ENCODE results near the gene RALGAPA2. TPM values are rescaled to one million over a fixed set of nuclear protein-coding genes. Genes with fewer than 3 reads are reported as not detected.

The RALGAPA2 gene
- total RNA-seq, 1 donor from 2014 or later: 73.8 TPM

DNA sequence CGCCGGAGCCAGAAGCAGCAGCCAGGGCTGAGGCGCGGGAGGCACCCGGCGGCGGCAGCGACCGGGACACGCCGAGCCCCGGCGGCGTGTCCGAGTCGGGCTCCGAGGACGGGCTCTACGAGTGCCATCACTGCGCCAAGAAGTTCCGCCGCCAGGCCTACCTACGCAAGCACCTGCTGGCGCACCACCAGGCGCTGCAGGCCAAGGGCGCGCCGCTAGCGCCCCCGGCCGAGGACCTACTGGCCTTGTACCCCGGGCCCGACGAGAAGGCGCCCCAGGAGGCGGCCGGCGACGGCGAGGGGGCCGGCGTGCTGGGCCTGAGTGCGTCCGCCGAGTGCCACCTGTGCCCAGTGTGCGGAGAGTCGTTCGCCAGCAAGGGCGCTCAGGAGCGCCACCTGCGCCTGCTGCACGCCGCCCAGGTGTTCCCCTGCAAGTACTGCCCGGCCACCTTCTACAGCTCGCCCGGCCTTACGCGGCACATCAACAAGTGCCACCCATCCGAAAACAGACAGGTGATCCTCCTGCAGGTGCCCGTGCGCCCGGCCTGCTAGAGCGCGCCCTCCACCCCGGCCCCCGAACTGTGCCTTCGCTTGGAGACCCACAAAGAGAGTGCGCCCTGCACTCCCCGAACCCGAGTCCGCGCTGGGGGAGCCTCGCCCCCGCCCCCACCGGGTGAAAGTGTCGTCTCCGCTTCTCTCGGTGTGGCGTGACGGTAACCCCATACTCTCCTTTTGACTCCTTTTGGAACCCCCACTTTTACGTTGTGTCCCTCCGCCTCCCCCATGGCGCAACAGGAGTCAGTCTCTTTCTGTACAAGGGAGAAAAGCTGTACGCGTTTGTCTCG is 343.0 kb downstream of the RALGAPA2 start:
- H3K4me3 ChIP-seq: no peak overlapping the region
- peak in 1 of 2 donors; percentile 48 for ATAC-seq
- intact Hi-C loops (cut with DNase I): no loop called here

DNA sequence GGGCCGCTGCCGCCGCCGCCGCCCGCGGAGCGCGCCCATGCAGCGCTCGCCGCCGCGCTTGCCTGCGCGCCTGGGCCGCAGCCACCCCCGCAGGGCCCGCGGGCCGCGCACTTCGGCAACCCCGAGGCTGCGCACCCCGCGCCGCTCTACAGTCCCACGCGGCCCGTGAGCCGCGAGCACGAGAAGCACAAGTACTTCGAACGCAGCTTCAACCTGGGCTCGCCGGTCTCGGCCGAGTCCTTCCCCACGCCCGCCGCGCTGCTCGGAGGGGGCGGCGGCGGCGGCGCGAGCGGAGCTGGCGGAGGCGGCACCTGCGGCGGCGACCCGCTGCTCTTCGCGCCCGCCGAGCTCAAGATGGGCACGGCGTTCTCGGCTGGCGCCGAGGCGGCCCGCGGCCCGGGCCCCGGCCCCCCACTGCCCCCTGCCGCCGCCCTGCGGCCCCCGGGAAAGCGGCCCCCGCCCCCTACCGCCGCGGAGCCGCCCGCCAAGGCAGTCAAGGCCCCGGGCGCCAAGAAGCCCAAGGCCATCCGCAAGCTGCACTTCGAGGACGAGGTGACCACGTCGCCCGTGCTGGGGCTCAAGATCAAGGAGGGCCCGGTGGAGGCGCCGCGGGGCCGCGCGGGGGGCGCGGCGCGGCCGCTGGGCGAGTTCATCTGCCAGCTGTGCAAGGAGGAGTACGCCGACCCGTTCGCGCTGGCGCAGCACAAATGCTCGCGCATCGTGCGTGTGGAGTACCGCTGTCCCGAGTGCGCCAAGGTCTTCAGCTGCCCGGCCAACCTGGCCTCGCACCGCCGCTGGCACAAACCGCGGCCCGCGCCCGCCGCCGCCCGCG is 343.8 kb downstream of the RALGAPA2 start:
- intact Hi-C loops (cut with DNase I): no loop called here
- Histone ChIP-seq H3K27me3 (ENCODE audit: low read depth) (peaks cover 87% of the 10 kb centered on the region), H3K4me1 (peaks cover 25% of the 10 kb centered on the region), H3K4me3 (no peak overlapping the region), H3K9me3 (no peaks in the 10 kb centered on the region), H3K27ac (no peak overlapping the region), H3K36me3 (no peaks in the 10 kb centered on the region)
- TF ChIP-seq, protein P1, sequence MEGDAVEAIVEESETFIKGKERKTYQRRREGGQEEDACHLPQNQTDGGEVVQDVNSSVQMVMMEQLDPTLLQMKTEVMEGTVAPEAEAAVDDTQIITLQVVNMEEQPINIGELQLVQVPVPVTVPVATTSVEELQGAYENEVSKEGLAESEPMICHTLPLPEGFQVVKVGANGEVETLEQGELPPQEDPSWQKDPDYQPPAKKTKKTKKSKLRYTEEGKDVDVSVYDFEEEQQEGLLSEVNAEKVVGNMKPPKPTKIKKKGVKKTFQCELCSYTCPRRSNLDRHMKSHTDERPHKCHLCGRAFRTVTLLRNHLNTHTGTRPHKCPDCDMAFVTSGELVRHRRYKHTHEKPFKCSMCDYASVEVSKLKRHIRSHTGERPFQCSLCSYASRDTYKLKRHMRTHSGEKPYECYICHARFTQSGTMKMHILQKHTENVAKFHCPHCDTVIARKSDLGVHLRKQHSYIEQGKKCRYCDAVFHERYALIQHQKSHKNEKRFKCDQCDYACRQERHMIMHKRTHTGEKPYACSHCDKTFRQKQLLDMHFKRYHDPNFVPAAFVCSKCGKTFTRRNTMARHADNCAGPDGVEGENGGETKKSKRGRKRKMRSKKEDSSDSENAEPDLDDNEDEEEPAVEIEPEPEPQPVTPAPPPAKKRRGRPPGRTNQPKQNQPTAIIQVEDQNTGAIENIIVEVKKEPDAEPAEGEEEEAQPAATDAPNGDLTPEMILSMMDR (IDR thresholded peaks at IDR 0.05): no peak
- no peak for DNase-seq
- no peak for ATAC-seq

More for the DNA sequence above, 343.0 kb downstream of the RALGAPA2 start:
- no peak overlapping the region for H3K27ac ChIP-seq
- DNase-seq: no peak
- peaks cover 17% of the 10 kb centered on the region for H3K4me1 ChIP-seq
- H3K9me3 ChIP-seq: no peaks in the 10 kb centered on the region
- TF ChIP-seq, protein P1 (IDR thresholded peaks at IDR 0.05): no peak
- peaks cover 84% of the 10 kb centered on the region for H3K27me3 ChIP-seq (ENCODE audit: low read depth)
- no peaks in the 10 kb centered on the region for H3K36me3 ChIP-seq

DNA sequence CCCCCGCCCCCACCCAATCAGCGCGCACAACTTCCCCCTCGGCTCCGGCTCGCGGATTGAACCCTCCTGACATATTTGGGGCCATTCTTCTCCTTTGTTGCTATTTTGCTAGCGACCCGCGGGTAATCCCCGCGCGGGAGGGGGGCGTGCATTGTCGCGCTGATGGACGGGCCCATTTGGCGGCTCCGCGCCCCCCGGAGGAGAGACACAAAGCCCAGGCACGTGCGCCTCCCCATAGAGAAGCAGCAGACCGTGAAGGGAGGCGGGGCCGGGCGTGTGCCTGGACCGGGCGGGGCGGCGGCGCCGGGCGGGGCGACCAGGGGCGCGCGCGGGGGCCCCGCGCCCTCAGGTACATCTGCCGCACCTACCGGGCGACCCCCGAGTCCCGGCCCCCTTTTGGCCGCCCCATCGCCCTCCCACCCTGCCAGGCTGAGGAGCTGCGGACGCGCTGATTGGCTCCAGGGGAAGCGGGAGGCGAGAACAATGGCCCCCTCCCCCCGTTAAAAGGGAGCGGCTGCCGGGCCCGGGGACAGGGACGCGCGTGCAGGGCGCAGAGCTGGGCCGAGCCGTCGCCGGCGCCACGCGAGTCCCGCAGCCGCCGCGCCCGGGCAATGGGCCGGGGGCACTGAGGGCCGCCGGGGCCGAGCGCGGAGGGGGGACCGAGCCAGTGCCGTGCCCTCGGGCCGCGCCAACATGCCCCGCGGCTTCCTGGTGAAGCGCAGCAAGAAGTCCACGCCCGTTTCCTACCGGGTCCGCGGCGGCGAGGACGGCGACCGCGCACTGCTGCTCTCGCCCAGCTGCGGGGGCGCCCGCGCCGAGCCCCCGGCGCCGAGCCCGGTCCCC is 344.6 kb downstream of the RALGAPA2 start, which contains the start of gene INSM1:
INSM1 (plus strand) TSS at position 530 of the 843 bp plus-strand sequence; CDS start at position 694, 164 bp downstream.
- intact Hi-C loops (cut with DNase I): no loop called here
- ATAC-seq: no peak
- TF ChIP-seq, protein P1 (IDR thresholded peaks at IDR 0.05): no peak
- H3K36me3 ChIP-seq: no peaks in the 10 kb centered on the region
- peaks cover 84% of the 10 kb centered on the region for H3K27me3 ChIP-seq (ENCODE audit: low read depth)
- no peak within 1 kb of the TSS for H3K27ac ChIP-seq
- DNase-seq: no peak
- H3K4me1 ChIP-seq: peaks cover 26% of the 10 kb centered on the region
- H3K4me3 ChIP-seq: peak within 1 kb of the TSS; percentile 32
- H3K9me3 ChIP-seq: no peaks in the 10 kb centered on the region

DNA sequence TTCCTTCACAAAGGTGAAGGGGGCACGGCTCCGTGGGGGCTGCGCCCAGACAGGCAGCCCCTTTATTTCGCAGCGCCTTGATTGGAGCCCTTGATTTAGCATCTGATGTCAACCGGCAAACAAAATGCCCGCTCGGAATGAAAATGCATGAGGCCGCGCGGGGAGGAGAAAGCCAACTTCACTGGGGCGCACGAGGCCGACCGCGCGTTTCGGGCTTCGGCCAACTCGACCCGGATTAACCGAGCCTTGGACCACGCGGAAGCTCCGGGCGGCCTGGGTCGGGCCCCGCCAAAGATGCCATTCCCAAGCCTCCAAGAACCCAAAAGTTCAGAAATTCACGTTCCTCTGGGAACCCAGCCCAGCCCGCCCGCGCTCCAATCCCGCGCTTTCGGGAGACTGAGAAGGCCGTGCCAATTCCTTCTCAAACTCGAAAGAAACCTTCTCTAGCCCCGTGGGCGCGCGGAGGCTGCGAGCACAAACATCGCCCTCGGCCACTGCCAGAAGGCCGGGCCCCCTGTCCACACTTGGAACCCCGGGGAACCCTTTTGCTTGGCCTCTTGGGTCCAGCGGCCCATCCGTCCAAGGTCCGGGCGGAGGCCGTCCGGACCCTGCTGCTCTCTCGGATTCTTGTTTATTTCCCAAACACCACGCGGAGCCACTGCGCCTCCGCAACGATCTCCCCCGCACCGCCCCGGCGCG is 345.4 kb downstream of the RALGAPA2 start:
- H3K4me3 ChIP-seq: peak overlapping the region; percentile 32
- H3K36me3 ChIP-seq: no peaks in the 10 kb centered on the region
- H3K27me3 ChIP-seq (ENCODE audit: low read depth): peaks cover 83% of the 10 kb centered on the region
- TF ChIP-seq, protein P1 (IDR thresholded peaks at IDR 0.05): no peak
- intact Hi-C loops (cut with DNase I): no loop called here
- no peaks in the 10 kb centered on the region for H3K9me3 ChIP-seq
- no peak overlapping the region for H3K27ac ChIP-seq
- no peak for DNase-seq
- H3K4me1 ChIP-seq: peaks cover 26% of the 10 kb centered on the region
- ATAC-seq: no peak
